IMR-90 (cell line): Measurements from ENCODE around the gene ZBTB8A. TPM values are rescaled to one million over a fixed set of nuclear protein-coding genes. Genes with fewer than 3 reads are reported as not detected.

Experiments
- ATAC-seq: fragments of 200-7000 bp; cut with Tn5 transposase; 2 replicates; pipeline ENCODE4 v1.9.1; 2020; ENCODE audit warnings: low read depth, mild to moderate bottlenecking, moderate library complexity
- BruUV-seq: library from RNA; stranded (reverse); fragments of 400-500 nt; replicated peaks from 2 replicates; lab custom pipeline; 2021; lab: Mats Ljungman, UMichigan
- CTCF ChIA-PET: fragments of 300-600 bp; formaldehyde crosslinking; extraction: SDS; loops from one replicate; lab custom pipeline; 2021; ENCODE audit warnings: antibody characterized with exemption; lab: Yijun Ruan, JAX
- POLR2A ChIA-PET: fragments of 300-600 bp; sonication (Branson Sonifier 250); formaldehyde crosslinking; loops from one replicate; lab custom pipeline; 2022; ENCODE audit warnings: antibody characterized with exemption; ENCODE audit not compliant: unreplicated experiment; lab: Charles Lee
- DNase-seq: peaks from one replicate; pipeline ENCODE4 v3.0.0; 2013
- H2AFZ ChIP-seq: replicated peaks from 2 replicates; pipeline ENCODE3; 2013; ENCODE audit warnings: low read length, mild to moderate bottlenecking; ENCODE audit not compliant: poor library complexity
- H2AK5ac ChIP-seq: 2 replicates; pipeline ENCODE4 v1.6.1; 2013; ENCODE audit warnings: low read depth, low read length, inconsistent platforms
- H2AK9ac ChIP-seq: replicated peaks from 2 replicates; pipeline ENCODE3; 2013; ENCODE audit warnings: mild to moderate bottlenecking, low read depth, low read length, moderate library complexity; ENCODE audit not compliant: poor library complexity
- H2BK120ac ChIP-seq: 2 replicates; pipeline ENCODE4 v1.6.1; 2013; ENCODE audit warnings: low read depth, low read length, inconsistent platforms
- H2BK15ac ChIP-seq: 3 replicates; pipeline ENCODE4 v1.6.1; 2013; ENCODE audit warnings: low read depth, low read length, inconsistent platforms
- H2BK20ac ChIP-seq: 2 replicates; pipeline ENCODE4 v1.6.1; 2013; ENCODE audit warnings: low read depth, mild to moderate bottlenecking, inconsistent platforms, low read length, moderate library complexity
- H2BK5ac ChIP-seq: 2 replicates; pipeline ENCODE4 v1.6.1; 2013; ENCODE audit warnings: mild to moderate bottlenecking, low read depth, low read length, inconsistent platforms; ENCODE audit not compliant: poor library complexity, severe bottlenecking
- H3K14ac ChIP-seq: replicated peaks from 2 replicates; pipeline ENCODE4 v1.6.1; 2013; ENCODE audit warnings: low read depth, low read length, inconsistent platforms
- H3K18ac ChIP-seq: 2 replicates; pipeline ENCODE4 v1.6.1; 2013; ENCODE audit warnings: low read depth, low read length, control low read depth
- H3K23ac ChIP-seq: 2 replicates; pipeline ENCODE4 v1.6.1; 2013; ENCODE audit warnings: low read depth, low read length, inconsistent platforms
- H3K27ac ChIP-seq: 2 replicates; pipeline ENCODE4 v1.5.1; 2013; ENCODE audit warnings: mild to moderate bottlenecking, control low read depth, low read length; ENCODE audit not compliant: insufficient read depth
- H3K27me3 ChIP-seq: 2 replicates; pipeline ENCODE4 v1.6.1; 2013; ENCODE audit warnings: low read length; ENCODE audit not compliant: control insufficient read depth, insufficient read depth
- H3K36me3 ChIP-seq: 2 replicates; pipeline ENCODE4 v1.6.1; 2013; ENCODE audit warnings: low read length, mixed read lengths; ENCODE audit not compliant: control insufficient read depth, insufficient read depth
- H3K4ac ChIP-seq: 2 replicates; pipeline ENCODE4 v1.6.1; 2013; ENCODE audit warnings: low read depth, low read length, inconsistent platforms
- H3K4me1 ChIP-seq: 2 replicates; pipeline ENCODE4 v1.6.1; 2013; ENCODE audit warnings: low read length, mixed read lengths; ENCODE audit not compliant: control insufficient read depth, insufficient read depth
- H3K4me2 ChIP-seq: 2 replicates; pipeline ENCODE4 v1.6.1; 2013; ENCODE audit warnings: low read depth, mild to moderate bottlenecking, control low read depth, low read length, moderate library complexity
- H3K4me3 ChIP-seq: 2 replicates; pipeline ENCODE4 v1.5.1; 2013; ENCODE audit warnings: low read depth, mild to moderate bottlenecking, control low read depth, low read length, moderate library complexity; ENCODE audit not compliant: insufficient read depth
- H3K56ac ChIP-seq: 2 replicates; pipeline ENCODE4 v1.6.1; 2013; ENCODE audit warnings: low read length, inconsistent platforms; ENCODE audit not compliant: insufficient read depth; ENCODE audit errors: extremely low read depth
- H3K79me1 ChIP-seq, 2 experiments: 2 replicates each; pipeline ENCODE4 v1.6.1; 2013; ENCODE audit warnings: low read length in 2 of 2, inconsistent platforms in 1 of 2, low read depth in 1 of 2
- H3K9ac ChIP-seq: 2 replicates; pipeline ENCODE4 v1.6.1; 2013; ENCODE audit warnings: low read depth, low read length, control low read depth
- H3K9me1 ChIP-seq: 2 replicates; pipeline ENCODE4 v1.6.1; 2013; ENCODE audit warnings: low read length, inconsistent platforms; ENCODE audit not compliant: insufficient read depth
- H3K9me3 ChIP-seq: 2 replicates; pipeline ENCODE4 v1.6.1; 2013; ENCODE audit warnings: low read length; ENCODE audit not compliant: control insufficient read depth, insufficient read depth
- H4K20me1 ChIP-seq: 2 replicates; pipeline ENCODE4 v1.6.1; 2013; ENCODE audit warnings: low read length, inconsistent platforms; ENCODE audit not compliant: insufficient read depth
- H4K5ac ChIP-seq: 2 replicates; pipeline ENCODE4 v1.6.1; 2013; ENCODE audit warnings: mild to moderate bottlenecking, low read depth, low read length, control low read depth
- H4K8ac ChIP-seq, 2 experiments: 2 replicates each; pipeline ENCODE4 v1.6.1; 2013; ENCODE audit warnings: low read depth in 2 of 2, low read length in 2 of 2, control low read depth in 1 of 2, inconsistent platforms in 1 of 2
- H4K91ac ChIP-seq: 2 replicates; pipeline ENCODE4 v1.6.1; 2013; ENCODE audit warnings: low read depth, low read length, inconsistent platforms; ENCODE audit not compliant: insufficient read depth
- CHD1 ChIP-seq: IDR thresholded peaks from 2 replicates; pipeline ENCODE4 v1.6.1; 2012; ENCODE audit warnings: low read depth, low read length, improper control_type of control experiment
- CTCF ChIP-seq: conservative IDR thresholded peaks from 2 replicates; pipeline ENCODE4 v1.5.1; 2012; ENCODE audit warnings: mild to moderate bottlenecking, low read depth, low read length, improper control_type of control experiment
- FOS ChIP-seq: fragments of 150-350 bp; IDR thresholded peaks from 2 replicates; pipeline ENCODE4 v1.6.1; 2016; ENCODE audit warnings: low read depth, low read length
- MAFK ChIP-seq: IDR thresholded peaks from 2 replicates; pipeline ENCODE4 v1.6.1; 2012; ENCODE audit warnings: low read depth, low read length, improper control_type of control experiment
- NFE2L2 ChIP-seq: fragments of 150-350 bp; IDR thresholded peaks from 2 replicates; pipeline ENCODE4 v1.6.1; 2016; ENCODE audit warnings: low read depth, mild to moderate bottlenecking, low read length
- RAD21 ChIP-seq: IDR thresholded peaks from 2 replicates; pipeline ENCODE4 v1.6.1; 2012; ENCODE audit warnings: low read length, improper control_type of control experiment
- RCOR1 ChIP-seq: IDR thresholded peaks from 2 replicates; pipeline ENCODE4 v1.6.1; 2012; ENCODE audit warnings: mild to moderate bottlenecking, low read length, improper control_type of control experiment; ENCODE audit not compliant: insufficient replicate concordance
- SMC3 ChIP-seq: fragments of 150-350 bp; IDR thresholded peaks from 2 replicates; pipeline ENCODE4 v1.6.1; 2016; ENCODE audit warnings: low read depth, mild to moderate bottlenecking, antibody characterized with exemption, low read length, moderate library complexity
- USF2 ChIP-seq: fragments of 150-350 bp; IDR thresholded peaks from 2 replicates; pipeline ENCODE4 v1.6.1; 2017; ENCODE audit warnings: mild to moderate bottlenecking, antibody characterized with exemption, low read length, low read depth
- WGBS, 2 experiments: methylation state at CpG; one replicate each; pipeline versions ENCODE4 v1.1.5 to v1.1.7; 2013; ENCODE audit warnings: missing lambda C conversion rate in 2 of 2; ENCODE audit not compliant: insufficient read length in 1 of 2; ENCODE audit errors: extremely low coverage in 2 of 2; 5-methylcytosine and 5-hydroxymethylcytosine counted together
- dilution Hi-C: fragments of 300-500 bp; cut with HindIII; formaldehyde crosslinking; loops from one replicate; pipeline ENCODE4 v1.14.3; 2018; ENCODE audit warnings: low sequenced_read_pairs; ENCODE audit not compliant: unreplicated experiment
- in situ Hi-C: fragments of 300-500 bp; cut with MboI; formaldehyde crosslinking; loops from 3 replicates; pipeline ENCODE4 v1.14.3; 2019; ENCODE audit warnings: low sequenced_read_pairs, inconsistent platforms, mixed read lengths
- intact Hi-C: fragments of 100-400 bp; cut with micrococcal nuclease; formaldehyde crosslinking; loops from 2 replicates; pipeline ENCODE4 v1.10.0; 2022
- polyA plus RNA-seq, 3 experiments: library from polyadenylated mRNA; depleted of rRNA; stranded (reverse); fragments of >200 nt; gene quantifications; 2 replicates each; pipeline ENCODE4 v1.2.3, GENCODE V29; 2012; ENCODE audit warnings: low replicate concordance in 1 of 3
- total RNA-seq: library from RNA; depleted of rRNA; stranded (reverse); fragments of >200 nt; gene quantifications from 2 replicates; pipeline ENCODE4 v1.2.3, GENCODE V29; 2012

Gene ZBTB8A
- total and polyA plus RNA-seq, 2 of the 4 experiments (the other 2 are of a cell fraction), result 2.1 to 6.1 TPM

- peaks cover 8% of the 10 kb centered on the region for H3K36me3 ChIP-seq
- no peak overlapping the region for H2AK9ac ChIP-seq
- no peak overlapping the region for H3K56ac ChIP-seq
- no peak overlapping the region for H3K4me2 ChIP-seq
- no peak overlapping the region for H4K91ac ChIP-seq
- peaks cover 3% of the 10 kb centered on the region; the same call in 1 of the 2 replicates for H4K20me1 ChIP-seq
- intact Hi-C loops (no loop called here), in situ Hi-C loops (no loop called here), dilution Hi-C loops (no loop called here)
- no peak overlapping the region for H3K4ac ChIP-seq
- no peak overlapping the region for H2AFZ ChIP-seq
- ChIA-PET CTCF (interaction anchor here (0.9 to 1.2 kb wide), 2 partner anchors 12 to 19 kb away, joined by 3 to 5 read pairs; no protein-coding TSS in a partner anchor), POLR2A (no interaction called here)
- TF ChIP-seq NFE2L2 (no peak), CHD1 (no peak), RCOR1 (no peak), FOS (no peak), CTCF (no peak), MAFK (no peak), RAD21 (no peak), SMC3 (no peak), USF2 (no peak)
- H3K4me3 ChIP-seq, result no peak overlapping the region
- no peak overlapping the region for H3K14ac ChIP-seq
- H4K8ac ChIP-seq, result no peak overlapping the region
- H4K5ac ChIP-seq, result no peak overlapping the region
- no peaks in the 10 kb centered on the region for H3K9me3 ChIP-seq
- no peaks in the 10 kb centered on the region for H3K27me3 ChIP-seq
- H2BK5ac ChIP-seq, result no peak overlapping the region
- no peak overlapping the region for H2BK15ac ChIP-seq
- H3K18ac ChIP-seq, result no peak overlapping the region
- no peak for ATAC-seq
- H3K27ac ChIP-seq, result no peak overlapping the region
- H3K79me1 ChIP-seq, result peaks cover 11 to 26% of the 10 kb centered on the region in 2 experiments
- no peak overlapping the region for H2AK5ac ChIP-seq
- no CpG with 5 or more reads among the region's 2 CpGs for WGBS, 2 experiments
- no peak for DNase-seq
- H3K9ac ChIP-seq, result no peak overlapping the region
- no peak overlapping the region for H2BK120ac ChIP-seq
- H3K23ac ChIP-seq, result no peak overlapping the region
- 0 out of 2 replicates have a peak, but pooled peaks cover under 1% of the 10 kb centered on the region for H3K9me1 ChIP-seq
- BruUV-seq, result no TSS peak
- H3K4me1 ChIP-seq, result no peaks in the 10 kb centered on the region
- no peak overlapping the region for H2BK20ac ChIP-seq
These were observed 93.6 kb downstream of the ZBTB8A start for GRCh38 chr1:32632829-32633228.
